ENCODE measurements around the gene FRMPD4. TPM values are rescaled to one million over a fixed set of nuclear protein-coding genes. Genes with fewer than 3 reads are reported as not detected.

Gene FRMPD4
- total and polyA plus RNA-seq, 2 donors (not counting 3 experiments of a cell fraction or from before 2014, with no cell fraction given): not detected

GRCh38 chrX:12648995-12649394, 510.7 kb downstream of the FRMPD4 start:
- no peak overlapping the region for H3K9ac ChIP-seq (replicated peaks; ENCODE audit: extremely low read depth, insufficient read depth, low read length)
- H2AFZ ChIP-seq (ENCODE audit: low read depth, low read length): no peak overlapping the region
- no TSS peak for BruUV-seq (replicated peaks)
- no peak for TF ChIP-seq FOS (IDR thresholded peaks at IDR 0.05; ENCODE audit: borderline replicate concordance, insufficient read depth, low read length)
- TF ChIP-seq POLR2AphosphoS5 (IDR thresholded peaks at IDR 0.05; ENCODE audit: insufficient read depth, low read depth, low read length): no peak
- no peak for TF ChIP-seq JUN (IDR thresholded peaks at IDR 0.05; ENCODE audit: borderline replicate concordance, insufficient read depth, insufficient read length, low read depth)
- TF ChIP-seq GATA2 (IDR thresholded peaks at IDR 0.05; ENCODE audit: insufficient read depth, insufficient read length, low read depth, low read length): no peak
- no peak for TF ChIP-seq POLR2A (IDR thresholded peaks at IDR 0.05; ENCODE audit: low read depth, low read length)
- no peak for TF ChIP-seq MAX (IDR thresholded peaks at IDR 0.05; ENCODE audit: insufficient read depth, insufficient read length)
- no peak for TF ChIP-seq MYC (IDR thresholded peaks at IDR 0.05; ENCODE audit: low read depth, low read length)
- TF ChIP-seq CTCF (IDR thresholded peaks at IDR 0.05; ENCODE audit: extremely low read depth in 1 of 2, insufficient read depth in 1 of 2, low read depth in 1 of 2, low read length in 2 of 2): no peak
- no peak for TF ChIP-seq EZH2 (IDR thresholded peaks at IDR 0.05; ENCODE audit: borderline replicate concordance, low read depth, low read length, severe bottlenecking)
- no peaks in the 10 kb centered on the region for H4K20me1 ChIP-seq (replicated peaks; ENCODE audit: control insufficient read depth, extremely low read depth, insufficient read depth, low read length)
- no peak for FAIRE-seq
- H3K79me2 ChIP-seq (ENCODE audit: control insufficient read depth, insufficient read depth, low read length): no peaks in the 10 kb centered on the region
- dilution Hi-C loops (cut with MboI; ENCODE audit: extremely low pct_ligation_motif_present, low sequenced_read_pairs) (no loop called here), intact Hi-C loops (cut with micrococcal nuclease) (no loop called here)
- H3K36me3 ChIP-seq (ENCODE audit: control insufficient read depth in 2 of 2, extremely low read depth in 1 of 2, insufficient read depth in 2 of 2, low read length in 2 of 2): no peaks in the 10 kb centered on the region
- POLR2A ChIA-PET: no interaction called here
- no peak for DNase-seq (ENCODE audit: low read depth, low spot score)
- H3K9me1 ChIP-seq (replicated peaks; ENCODE audit: control insufficient read depth, extremely low read depth, insufficient read depth, low read length): no peaks in the 10 kb centered on the region
- H3K4me3 ChIP-seq (replicated peaks in 1 of 3; ENCODE audit: insufficient read depth in 1 of 3, low read depth in 1 of 3, low read length in 3 of 3): no peak overlapping the region
- CTCF ChIA-PET: no interaction called here
- no peaks in the 10 kb centered on the region for H3K27me3 ChIP-seq (ENCODE audit: control insufficient read depth in 2 of 2, insufficient read depth in 2 of 2, low read length in 2 of 2)
- no peak overlapping the region for H3K4me2 ChIP-seq (ENCODE audit: insufficient read depth, low read length)
- H3K4me1 ChIP-seq (ENCODE audit: control insufficient read depth, extremely low read depth, insufficient read depth, low read length): no peaks in the 10 kb centered on the region
- no peaks in the 10 kb centered on the region for H3K9me3 ChIP-seq (replicated peaks; ENCODE audit: control insufficient read depth, insufficient read depth, low read length)
- no peak overlapping the region for H3K27ac ChIP-seq (ENCODE audit: insufficient read depth, low read depth, low read length)
